GM23338 (cell line): ENCODE data around the gene UQCR11. TPM values are rescaled to one million over a fixed set of nuclear protein-coding genes. Genes with fewer than 3 reads are reported as not detected.

Source experiments
- ATAC-seq: fragments of 200-7000 bp; cut with Tn5 transposase; 3 replicates; pipeline ENCODE4 v1.9.1; 2020
- DNase-seq: peaks from one replicate; pipeline ENCODE4 v3.0.0-alpha.2; 2015; ENCODE audit warnings: low spot score
- H2AFZ ChIP-seq: fragments of 200-600 bp; sonication (generic); 2 replicates; pipeline ENCODE4 v1.8.0; 2016; ENCODE audit warnings: antibody characterized with exemption, mild to moderate bottlenecking, moderate library complexity
- H3F3A ChIP-seq: fragments of 200-600 bp; sonication (generic); replicated peaks from 2 replicates; pipeline ENCODE4 v1.8.0; 2017; ENCODE audit warnings: antibody characterized with exemption, mixed run types, low read depth
- H3K27ac ChIP-seq: fragments of 200-600 bp; sonication (generic); 2 replicates; pipeline ENCODE4 v1.6.1; 2016; ENCODE audit warnings: low read depth
- H3K27me3 ChIP-seq: fragments of 200-600 bp; sonication (generic); 2 replicates; pipeline ENCODE4 v1.8.0; 2016; ENCODE audit warnings: mild to moderate bottlenecking, mixed run types, moderate library complexity; ENCODE audit not compliant: insufficient read depth
- H3K36me3 ChIP-seq: fragments of 200-600 bp; sonication (generic); 2 replicates; pipeline ENCODE4 v1.8.0; 2016; ENCODE audit warnings: mild to moderate bottlenecking; ENCODE audit not compliant: insufficient read depth
- H3K4me1 ChIP-seq: fragments of 200-600 bp; sonication (generic); 2 replicates; pipeline ENCODE4 v1.8.0; 2016; ENCODE audit warnings: mild to moderate bottlenecking, moderate library complexity; ENCODE audit not compliant: insufficient read depth
- H3K4me2 ChIP-seq: fragments of 200-600 bp; sonication (generic); 2 replicates; pipeline ENCODE4 v1.7.1; 2017; ENCODE audit warnings: mixed run types
- H3K4me3 ChIP-seq: fragments of 200-600 bp; sonication (generic); 2 replicates; pipeline ENCODE4 v1.6.1; 2016; ENCODE audit warnings: mixed run types
- H3K79me2 ChIP-seq: fragments of 200-600 bp; sonication (generic); replicated peaks from 2 replicates; pipeline ENCODE4 v1.8.0; 2017; ENCODE audit warnings: mild to moderate bottlenecking; ENCODE audit not compliant: insufficient read depth
- H3K9me2 ChIP-seq: fragments of 200-600 bp; sonication (generic); 2 replicates; pipeline ENCODE4 v1.8.0; 2017; ENCODE audit not compliant: insufficient read depth
- H4K20me1 ChIP-seq: fragments of 200-600 bp; sonication (generic); replicated peaks from 2 replicates; pipeline ENCODE4 v1.8.0; 2017; ENCODE audit warnings: mild to moderate bottlenecking; ENCODE audit not compliant: insufficient read depth
- H3K27ac Mint-ChIP-seq: 2 replicates; pipeline ENCODE4 v1.8.0; 2020; ENCODE audit warnings: inconsistent platforms, mild to moderate bottlenecking, moderate library complexity, mixed read lengths
- H3K27me3 Mint-ChIP-seq: 3 replicates; pipeline ENCODE4 v1.8.0; 2022; ENCODE audit warnings: low read depth, mild to moderate bottlenecking, moderate library complexity, mixed read lengths, inconsistent platforms; ENCODE audit not compliant: insufficient read depth, poor library complexity
- H3K36me3 Mint-ChIP-seq: 3 replicates; pipeline ENCODE4 v1.8.0; 2021; ENCODE audit warnings: low read depth, mild to moderate bottlenecking, inconsistent platforms, moderate library complexity, mixed read lengths
- H3K4me1 Mint-ChIP-seq: 3 replicates; pipeline ENCODE4 v1.8.0; 2020; ENCODE audit warnings: mild to moderate bottlenecking, inconsistent platforms, mixed read lengths
- H3K4me3 Mint-ChIP-seq: 3 replicates; pipeline ENCODE4 v1.8.0; 2021; ENCODE audit warnings: moderate library complexity, mild to moderate bottlenecking, inconsistent platforms, mixed read lengths
- H3K9me3 Mint-ChIP-seq: 3 replicates; pipeline ENCODE4 v1.8.0; 2020; ENCODE audit warnings: moderate library complexity, mild to moderate bottlenecking, inconsistent platforms, mixed read lengths
- CREB1 ChIP-seq: fragments of 250-450 bp; sonication (Bioruptor Pico); IDR thresholded peaks from 2 replicates; pipeline ENCODE4 v1.5.0; 2020; ENCODE audit warnings: low read depth, mild to moderate bottlenecking, moderate library complexity
- CTCF ChIP-seq, 2 experiments: fragments of 200-600 bp in 1 of 2; sonication (generic) in 1 of 2; conservative IDR thresholded peaks; 2 replicates each; pipeline versions ENCODE4 v1.5.1 to v1.6.1; 2016 to 2017; ENCODE audit warnings: antibody characterized with exemption in 2 of 2, low read depth in 2 of 2, mild to moderate bottlenecking in 2 of 2, moderate library complexity in 1 of 2
- EZH2 ChIP-seq: fragments of 200-600 bp; sonication (generic); IDR thresholded peaks from one replicate; pipeline ENCODE4 v1.8.0; 2017; ENCODE audit warnings: antibody characterized with exemption, mild to moderate bottlenecking, low read depth; ENCODE audit not compliant: unreplicated experiment
- EZH2phosphoT487 ChIP-seq: fragments of 200-600 bp; sonication (generic); IDR thresholded peaks from one replicate; pipeline ENCODE4 v1.8.1; 2018; ENCODE audit warnings: antibody characterized with exemption; ENCODE audit not compliant: unreplicated experiment
- JUNB ChIP-seq: IDR thresholded peaks from one replicate; pipeline ENCODE4 v1.6.1; 2016; ENCODE audit warnings: antibody characterized with exemption; ENCODE audit not compliant: unreplicated experiment
- NANOG ChIP-seq: IDR thresholded peaks from 2 replicates; pipeline ENCODE4 v1.6.1; 2016; ENCODE audit warnings: antibody characterized with exemption, borderline replicate concordance
- POLR2AphosphoS5 ChIP-seq: IDR thresholded peaks from 2 replicates; pipeline ENCODE4 v1.6.1; 2016; ENCODE audit warnings: antibody characterized with exemption, low read depth
- REST ChIP-seq: IDR thresholded peaks from one replicate; pipeline ENCODE4 v1.6.1; 2018; ENCODE audit warnings: antibody characterized with exemption; ENCODE audit not compliant: unreplicated experiment
- STAT1 ChIP-seq: IDR thresholded peaks from one replicate; pipeline ENCODE4 v1.6.1; 2016; ENCODE audit warnings: antibody characterized with exemption; ENCODE audit not compliant: unreplicated experiment
- ZNF114 ChIP-seq: fragments of 250-450 bp; sonication (Bioruptor Pico); IDR thresholded peaks from 2 replicates; pipeline ENCODE4 v1.5.0; 2020; ENCODE audit warnings: mild to moderate bottlenecking, moderate library complexity
- ZNF331 ChIP-seq: fragments of 250-450 bp; sonication (Bioruptor Pico); IDR thresholded peaks from 2 replicates; pipeline ENCODE4 v1.5.0; 2020; ENCODE audit warnings: low read depth, mild to moderate bottlenecking, moderate library complexity
- ZNF462 ChIP-seq: fragments of 250-450 bp; sonication (Bioruptor Pico); IDR thresholded peaks from 2 replicates; pipeline ENCODE4 v1.5.0; 2020; ENCODE audit warnings: mild to moderate bottlenecking, moderate library complexity
- polyA plus RNA-seq: library from polyadenylated mRNA; unstranded; fragments of >200 nt; fragmentation: Nextera tagmentation; extraction: Ambion mirVana; gene quantifications from 2 replicates; pipeline ENCODE4 v1.2.1, GENCODE V29; 2016
- total RNA-seq: library from RNA; depleted of rRNA; stranded (reverse); fragments of >200 nt; shearing (Covaris generic); gene quantifications from 2 replicates; pipeline ENCODE4 v1.2.3, GENCODE V29; 2014
- TF ChIP-seq, protein P1 (sequence below): IDR thresholded peaks from 2 replicates; pipeline ENCODE4 v1.6.1; 2016; ENCODE audit warnings: antibody characterized with exemption

Gene UQCR11
- total and polyA plus RNA-seq, 2 experiments from 2014 or later, result 46.4 to 413 TPM

DNA sequence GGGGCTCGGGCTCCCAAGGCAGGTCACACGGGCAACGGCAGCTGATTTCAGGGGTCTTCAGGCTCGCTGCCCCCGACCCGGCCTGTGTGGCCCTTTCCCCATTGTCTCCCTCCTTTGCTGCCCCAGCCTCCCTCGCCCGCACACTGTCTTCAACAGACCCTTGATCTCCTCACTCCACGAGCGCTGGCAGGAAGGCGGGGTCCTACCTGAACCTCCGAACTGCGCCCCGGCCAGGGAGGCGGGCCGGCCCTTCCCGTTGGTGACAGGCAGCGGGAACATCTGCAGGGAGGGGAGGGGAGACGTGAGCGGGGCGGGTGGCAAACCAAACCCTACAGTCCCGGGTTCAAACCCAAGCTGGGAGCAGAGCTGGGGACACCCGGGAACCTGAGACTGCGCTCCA is 40.9 kb upstream of the UQCR11 start:
- Mint-ChIP-seq H3K4me1 (peaks cover 14% of the 10 kb centered on the region; the same call in 2 of the 3 replicates), H3K27me3 (peaks cover 20% of the 10 kb centered on the region), H3K4me3 (no peak overlapping the region), H3K27ac (no peak overlapping the region), H3K9me3 (0 out of 3 replicates have a peak, but pooled peaks cover under 1% of the 10 kb centered on the region), H3K36me3 (peaks cover 77% of the 10 kb centered on the region)
- H3K9me2 ChIP-seq, result no peaks in the 10 kb centered on the region
- no peak overlapping the region for H3K4me2 ChIP-seq
- peaks cover 10% of the 10 kb centered on the region for H3K4me1 ChIP-seq
- no peak overlapping the region for H2AFZ ChIP-seq
- peaks cover 16% of the 10 kb centered on the region for H4K20me1 ChIP-seq
- H3K79me2 ChIP-seq, result peaks cover 80% of the 10 kb centered on the region
- DNase-seq (no peak), ATAC-seq (no peak)
- peaks cover 20% of the 10 kb centered on the region; the same call in 1 of the 2 replicates for H3K36me3 ChIP-seq
- TF ChIP-seq CTCF (conservative IDR thresholded peaks at IDR 0.05; ENCODE audit: low read depth in 2 of 2), result no peak
- TF ChIP-seq ZNF331 (CRISPR knock-in tag), result no peak
- TF ChIP-seq REST, result no peak
- no peak for TF ChIP-seq EZH2phosphoT487
- TF ChIP-seq JUNB, result no peak
- TF ChIP-seq, protein P1, sequence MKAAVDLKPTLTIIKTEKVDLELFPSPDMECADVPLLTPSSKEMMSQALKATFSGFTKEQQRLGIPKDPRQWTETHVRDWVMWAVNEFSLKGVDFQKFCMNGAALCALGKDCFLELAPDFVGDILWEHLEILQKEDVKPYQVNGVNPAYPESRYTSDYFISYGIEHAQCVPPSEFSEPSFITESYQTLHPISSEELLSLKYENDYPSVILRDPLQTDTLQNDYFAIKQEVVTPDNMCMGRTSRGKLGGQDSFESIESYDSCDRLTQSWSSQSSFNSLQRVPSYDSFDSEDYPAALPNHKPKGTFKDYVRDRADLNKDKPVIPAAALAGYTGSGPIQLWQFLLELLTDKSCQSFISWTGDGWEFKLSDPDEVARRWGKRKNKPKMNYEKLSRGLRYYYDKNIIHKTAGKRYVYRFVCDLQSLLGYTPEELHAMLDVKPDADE, result no peak
- no peak for TF ChIP-seq NANOG
- no peak for TF ChIP-seq POLR2AphosphoS5
- TF ChIP-seq STAT1, result no peak
- TF ChIP-seq ZNF462 (CRISPR knock-in tag), result no peak
- no peak for TF ChIP-seq ZNF114 (CRISPR knock-in tag)
- no peak for TF ChIP-seq EZH2
- no peak for TF ChIP-seq CREB1 (CRISPR knock-in tag)
- no peak overlapping the region for H3K4me3 ChIP-seq
- H3F3A ChIP-seq, result peaks cover 8% of the 10 kb centered on the region; the same call in 1 of the 2 replicates
- H3K27ac ChIP-seq, result no peak overlapping the region
- no peaks in the 10 kb centered on the region for H3K27me3 ChIP-seq
